DND-41 (cell line): ENCODE measurements around the gene OR52I1.

Experiments used
- EZH2 ChIP-seq: IDR thresholded peaks from 3 replicates; pipeline ENCODE4 v1.6.1; 2012; ENCODE audit warnings: borderline replicate concordance, low read depth, mild to moderate bottlenecking, moderate library complexity, low read length, inconsistent platforms; ENCODE audit not compliant: severe bottlenecking
- TF ChIP-seq, protein P1 (sequence below): IDR thresholded peaks from 2 replicates; pipeline ENCODE4 v1.5.1; 2012; ENCODE audit warnings: borderline replicate concordance, low read length, moderate library complexity, mild to moderate bottlenecking; ENCODE audit not compliant: poor library complexity, severe bottlenecking; ENCODE audit errors: extremely low read depth

DNA sequence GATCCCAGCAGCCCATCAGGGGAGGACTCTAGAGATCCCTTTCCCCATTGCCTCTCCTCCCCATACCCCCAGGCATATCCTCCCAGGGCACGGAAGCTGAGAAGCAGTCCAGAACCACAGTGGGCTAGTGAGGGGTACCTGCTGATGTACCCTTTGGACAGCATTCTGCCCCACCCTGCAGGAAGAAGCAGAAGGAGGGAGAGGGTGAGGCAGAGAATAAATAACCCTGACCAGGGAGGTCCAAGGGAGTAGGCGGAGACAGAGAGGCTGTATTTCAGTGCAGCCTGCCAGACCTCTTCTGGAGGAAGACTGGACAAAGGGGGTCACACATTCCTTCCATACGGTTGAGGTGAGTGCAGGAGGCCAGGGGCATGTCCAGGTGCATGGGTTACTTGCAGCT, 49.8 kb downstream of the OR52I1 start, which contains the start of gene OR51E1:
- TF ChIP-seq EZH2: no peak
- TF ChIP-seq, protein P1, sequence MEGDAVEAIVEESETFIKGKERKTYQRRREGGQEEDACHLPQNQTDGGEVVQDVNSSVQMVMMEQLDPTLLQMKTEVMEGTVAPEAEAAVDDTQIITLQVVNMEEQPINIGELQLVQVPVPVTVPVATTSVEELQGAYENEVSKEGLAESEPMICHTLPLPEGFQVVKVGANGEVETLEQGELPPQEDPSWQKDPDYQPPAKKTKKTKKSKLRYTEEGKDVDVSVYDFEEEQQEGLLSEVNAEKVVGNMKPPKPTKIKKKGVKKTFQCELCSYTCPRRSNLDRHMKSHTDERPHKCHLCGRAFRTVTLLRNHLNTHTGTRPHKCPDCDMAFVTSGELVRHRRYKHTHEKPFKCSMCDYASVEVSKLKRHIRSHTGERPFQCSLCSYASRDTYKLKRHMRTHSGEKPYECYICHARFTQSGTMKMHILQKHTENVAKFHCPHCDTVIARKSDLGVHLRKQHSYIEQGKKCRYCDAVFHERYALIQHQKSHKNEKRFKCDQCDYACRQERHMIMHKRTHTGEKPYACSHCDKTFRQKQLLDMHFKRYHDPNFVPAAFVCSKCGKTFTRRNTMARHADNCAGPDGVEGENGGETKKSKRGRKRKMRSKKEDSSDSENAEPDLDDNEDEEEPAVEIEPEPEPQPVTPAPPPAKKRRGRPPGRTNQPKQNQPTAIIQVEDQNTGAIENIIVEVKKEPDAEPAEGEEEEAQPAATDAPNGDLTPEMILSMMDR: no peak
